Hepatocyte (in vitro differentiated cells): ENCODE measurements around the gene CXCR3.

ENCODE experiments used
- CTCF ChIP-seq: fragments of 200-600 bp; sonication (generic); IDR thresholded peaks from 2 replicates; pipeline ENCODE4 v1.5.1; 2016; ENCODE audit warnings: antibody characterized with exemption, mild to moderate bottlenecking; ENCODE audit not compliant: poor library complexity
- EZH2 ChIP-seq: fragments of 200-600 bp; sonication (generic); IDR thresholded peaks from 2 replicates; pipeline ENCODE4 v1.6.1; 2016; ENCODE audit warnings: antibody characterized with exemption, mild to moderate bottlenecking, borderline replicate concordance
- EZH2phosphoT487 ChIP-seq: fragments of 200-600 bp; sonication (generic); IDR thresholded peaks from one replicate; pipeline ENCODE4 v1.6.1; 2018; ENCODE audit warnings: antibody characterized with exemption, mild to moderate bottlenecking, low read depth, moderate library complexity; ENCODE audit not compliant: unreplicated experiment, severe bottlenecking

DNA sequence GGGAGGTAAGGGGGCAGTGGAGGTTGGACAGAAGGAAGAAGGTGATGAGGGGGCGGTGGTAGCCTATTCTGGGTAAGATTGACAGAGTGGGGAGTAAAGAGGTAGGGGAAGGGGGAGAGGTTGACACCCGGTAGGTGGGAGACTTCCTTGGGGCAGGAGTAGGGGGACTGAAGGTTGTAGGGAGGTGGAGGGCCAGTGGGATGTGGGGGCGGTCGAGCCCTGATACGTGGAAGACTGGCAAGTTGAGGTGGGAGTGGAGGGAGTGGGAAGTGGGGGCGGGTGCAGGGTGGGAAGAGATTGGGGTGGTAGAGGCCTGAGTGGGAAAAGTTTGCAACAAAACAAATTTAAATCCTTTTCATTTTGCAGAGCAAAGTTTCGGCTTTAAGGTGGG lies 38.3 kb downstream of the CXCR3 start:
- no peak for TF ChIP-seq CTCF
- no peak for TF ChIP-seq EZH2
- TF ChIP-seq EZH2phosphoT487, result no peak
